SH-SY5Y (cell line): ENCODE results near the gene NENF.

ENCODE experiments used
- GATA2 ChIP-seq: IDR thresholded peaks from 2 replicates; pipeline ENCODE4 v1.6.1; 2011; ENCODE audit warnings: mild to moderate bottlenecking, low read depth, low read length
- GATA3 ChIP-seq: IDR thresholded peaks from 2 replicates; pipeline ENCODE4 v1.6.1; 2011; ENCODE audit warnings: low read depth, mild to moderate bottlenecking, low read length, moderate library complexity

- TF ChIP-seq GATA2 (no peak), GATA3 (no peak)
Observed at GRCh38 chr1:212396638-212397037, 36.1 kb upstream of the NENF start.
